ENCODE data around the gene AASS. TPM values are rescaled to one million over a fixed set of nuclear protein-coding genes. Genes with fewer than 3 reads are reported as not detected.
"Not testable (repeated sequence)": the region's sequence is repeated elsewhere in the genome, so short reads cannot be mapped to it uniquely, and the experiment has no call there.

Gene AASS
- 10 to 100 TPM in 3 of 4 donors, 1 to 10 TPM in 1; 5.5 to 42.7 (median 20.1) TPM for total RNA-seq

DNA sequence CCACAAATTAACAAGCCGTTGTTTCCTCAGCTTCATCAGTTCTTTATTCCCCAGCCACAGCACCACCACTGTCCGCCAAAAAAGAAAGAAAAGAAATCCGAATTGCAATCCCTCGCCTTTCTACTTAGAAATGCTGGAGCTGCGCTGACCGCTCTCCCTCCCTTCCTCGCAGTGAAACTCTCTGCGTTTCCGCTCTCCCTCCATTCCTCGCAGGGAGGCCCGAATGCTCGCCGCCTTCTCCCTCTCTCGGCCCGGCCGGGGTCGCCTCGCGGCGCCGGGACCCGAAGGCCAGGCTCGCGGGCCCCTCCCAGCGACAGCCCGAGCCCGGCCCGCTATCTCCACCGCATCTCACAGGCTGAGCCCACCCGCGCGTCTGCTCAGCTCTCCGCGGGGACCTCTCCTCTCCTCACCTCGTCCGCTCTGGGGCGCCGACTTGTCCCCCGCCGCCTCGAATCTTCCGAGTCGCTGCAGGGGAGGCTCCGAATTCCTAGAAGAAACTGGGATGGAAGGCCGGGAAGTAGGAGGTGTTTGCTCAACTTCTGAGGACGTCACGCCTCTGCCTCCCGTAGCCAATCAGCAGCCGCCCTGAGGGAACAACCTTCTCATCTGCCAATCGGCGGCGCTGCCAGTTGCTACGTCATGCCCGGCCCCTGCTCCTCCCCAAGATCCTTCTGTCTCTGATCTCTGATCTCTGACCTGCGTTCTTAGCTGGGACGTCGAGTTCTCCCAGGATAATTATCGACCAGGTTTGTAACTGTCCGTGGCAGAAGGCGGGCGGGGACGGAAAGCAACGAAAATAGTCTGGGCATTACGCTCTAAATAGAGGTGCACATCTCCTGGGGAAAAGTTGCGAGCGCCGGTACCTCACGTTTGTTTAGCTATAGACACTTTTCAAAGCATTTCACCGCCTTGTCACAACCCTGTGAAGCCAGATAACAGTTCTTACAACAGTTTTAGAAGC lies at the start of gene AASS:
AASS (minus strand) TSS at position 499 of the 961 bp plus-strand sequence. CDS start 10,523 bp downstream, outside the sequence.
- Histone ChIP-seq H3K27ac (peak within 1 kb of the TSS; percentile 91 to 98 (median 94)), H3K9me3 (no peaks in the 10 kb centered on the region), H3K27me3 (no peaks in the 10 kb centered on the region), H3K4me3 (peak within 1 kb of the TSS; percentile 69 to 90 (median 88)), H3K36me3 (no peaks in the 10 kb centered on the region), H3K4me1 (peaks cover 0 to 30% (median 0%) of the 10 kb centered on the region in 3 donors)
- WGBS, 2 donors = 0 to 2% methylated on average over 20 to 22 of the region's 69 CpGs
- peak; percentile 67 for DNase-seq
- no peak for TF ChIP-seq CTCF (IDR thresholded peaks at IDR 0.05)
- peak in 3 of 4 donors; percentile 50 to 79 (median 77) for TF ChIP-seq POLR2A (IDR thresholded peaks at IDR 0.05)
- intact Hi-C loops (cut with DNase I) = no loop called here

DNA sequence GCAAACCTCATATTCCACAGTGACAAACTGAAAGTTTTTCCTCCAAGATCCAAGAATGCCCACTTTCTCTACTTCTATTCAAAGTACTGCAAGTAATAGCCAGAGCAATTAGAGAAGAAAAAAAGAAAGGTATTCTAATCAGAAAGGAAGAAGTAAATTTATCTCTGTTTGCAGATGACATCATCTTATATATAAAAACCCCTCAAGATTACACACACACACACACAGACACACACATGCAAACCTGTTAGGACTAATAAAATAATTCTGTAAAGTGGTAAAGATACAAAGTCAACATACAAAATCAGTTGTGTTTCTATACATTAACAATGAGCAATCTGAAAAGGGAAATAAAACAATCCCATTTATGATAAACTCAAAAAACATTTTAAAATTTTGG lies 44.7 kb upstream of the AASS start:
- no peak for TF ChIP-seq POLR2A (IDR thresholded peaks at IDR 0.05)
- no peak for TF ChIP-seq CTCF (IDR thresholded peaks at IDR 0.05)

DNA sequence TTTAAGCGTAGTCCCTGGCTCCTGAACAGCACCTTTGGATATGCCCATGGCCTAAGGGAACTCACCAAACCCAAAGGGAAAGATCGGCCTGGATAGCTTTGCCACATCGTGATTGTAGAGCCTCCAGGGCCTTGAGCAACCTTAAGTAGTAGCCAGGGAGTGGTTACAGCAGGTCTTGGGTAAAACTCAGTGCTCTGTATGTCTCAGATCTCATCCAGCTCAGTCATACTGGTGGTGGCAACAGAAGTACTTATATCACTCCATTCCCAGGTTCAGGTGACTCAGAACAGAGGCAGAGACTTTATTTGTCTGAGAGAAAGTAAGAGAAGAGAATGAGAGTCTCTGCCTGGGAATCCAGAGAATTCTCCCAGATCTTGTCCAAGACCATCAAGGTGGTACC lies 39.1 kb upstream of the AASS start:
- DNase-seq = no peak
- no peaks in the 10 kb centered on the region for H3K9me3 ChIP-seq
- no peak for TF ChIP-seq CTCF (IDR thresholded peaks at IDR 0.05)
- no peak for TF ChIP-seq POLR2A (IDR thresholded peaks at IDR 0.05)
- 70% methylated on average over 3 of the region's 3 CpGs for WGBS, 2 donors
- H3K27me3 ChIP-seq = no peaks in the 10 kb centered on the region
- H3K4me3 ChIP-seq = no peak overlapping the region
- H3K4me1 ChIP-seq = no peaks in the 10 kb centered on the region
- no peak overlapping the region for H3K27ac ChIP-seq
- intact Hi-C loops (cut with DNase I) = no loop called here
- H3K36me3 ChIP-seq = no peaks in the 10 kb centered on the region

More for the DNA sequence above, 44.7 kb upstream of the AASS start:
- DNase-seq = no peak
- Histone ChIP-seq H3K4me3 (no peak overlapping the region), H3K27me3 (no peaks in the 10 kb centered on the region), H3K4me1 (no peaks in the 10 kb centered on the region), H3K9me3 (no peaks in the 10 kb centered on the region), H3K27ac (no peak overlapping the region), H3K36me3 (no peaks in the 10 kb centered on the region)
- intact Hi-C loops (cut with DNase I) = no loop called here

GRCh38 chr7:122182081-122182480 lies 38.0 kb upstream of the AASS start:
- 42 to 67% methylated on average over 1 of the region's 1 CpG for WGBS, 2 donors

DNA sequence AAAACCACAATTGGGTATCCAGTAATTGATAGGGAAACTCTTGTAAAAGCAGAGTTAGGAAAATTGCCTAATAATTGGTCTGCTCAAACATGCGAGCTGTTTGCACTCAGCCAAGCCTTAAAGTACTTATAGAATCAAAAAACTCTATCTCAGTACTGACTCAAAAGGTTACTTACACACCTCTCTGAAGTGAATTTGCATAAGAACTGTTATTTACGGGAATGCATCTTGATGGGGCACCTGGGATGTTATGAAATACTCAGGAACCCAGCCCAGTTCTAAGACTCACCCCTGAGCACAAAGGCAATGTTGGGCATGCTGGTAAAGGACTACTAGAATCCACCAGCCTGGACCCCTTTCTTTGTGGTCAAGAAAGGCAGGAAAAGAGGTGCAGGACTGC lies 28.1 kb upstream of the AASS start:
- H3K36me3 ChIP-seq; H3K27me3 ChIP-seq; H3K4me3 ChIP-seq; DNase-seq; H3K4me1 ChIP-seq; H3K27ac ChIP-seq; intact Hi-C loops (cut with DNase I); H3K9me3 ChIP-seq: not testable (repeated sequence)
- WGBS, 2 donors = 49 to 56% methylated on average over 2 of the region's 2 CpGs

More at GRCh38 chr7:122182081-122182480, 38.0 kb upstream of the AASS start:
- Histone ChIP-seq H3K36me3 (no peaks in the 10 kb centered on the region), H3K4me3 (no peak overlapping the region), H3K9me3 (no peaks in the 10 kb centered on the region), H3K27me3 (no peaks in the 10 kb centered on the region), H3K4me1 (no peaks in the 10 kb centered on the region), H3K27ac (no peak overlapping the region)
- no peak for DNase-seq
- intact Hi-C loops (cut with DNase I) = no loop called here
- TF ChIP-seq CTCF (IDR thresholded peaks at IDR 0.05) (no peak), POLR2A (IDR thresholded peaks at IDR 0.05) (no peak)
